CD4-positive, alpha-beta T cell treated with Interleukin-15 for 4 hours (primary cell): ENCODE measurements around the gene HTATSF1.

Experiments used
- DNase-seq: peaks from one replicate; pipeline ENCODE4 v3.0.0-alpha.2; 2020; ENCODE audit warnings: low spot score

Gene HTATSF1

GRCh38 chrX:136497556-136498052 is at the start of gene HTATSF1:
HTATSF1 (plus strand) TSS chrX:136497592; CDS start chrX:136497685, 93 bp downstream.
- no peak for DNase-seq

- no peak for DNase-seq
Measured at GRCh38 chrX:136447968-136448367, 49.4 kb upstream of the HTATSF1 start.

- DNase-seq: no peak
Measured at GRCh38 chrX:136450050-136450830, 47.2 kb upstream of the HTATSF1 start.

GRCh38 chrX:136452614-136453013 is 44.8 kb upstream of the HTATSF1 start:
- DNase-seq: no peak

- no peak for DNase-seq
Measured at GRCh38 chrX:136453114-136453513, 44.3 kb upstream of the HTATSF1 start.

- no peak for DNase-seq
Measured at GRCh38 chrX:136453771-136454170, 43.6 kb upstream of the HTATSF1 start.

GRCh38 chrX:136456133-136456532 is 41.3 kb upstream of the HTATSF1 start:
- DNase-seq: no peak

GRCh38 chrX:136457303-136457917 is 40.0 kb upstream of the HTATSF1 start:
- no peak for DNase-seq

GRCh38 chrX:136464589-136464988 is 32.8 kb upstream of the HTATSF1 start:
- DNase-seq: no peak

GRCh38 chrX:136467303-136467702 is 30.1 kb upstream of the HTATSF1 start:
- DNase-seq: no peak

GRCh38 chrX:136468391-136469103 is 28.8 kb upstream of the HTATSF1 start:
- DNase-seq: no peak

GRCh38 chrX:136473663-136474062 is 23.7 kb upstream of the HTATSF1 start:
- DNase-seq: no peak

- DNase-seq: no peak
Measured at GRCh38 chrX:136475236-136475635, 22.2 kb upstream of the HTATSF1 start.

- DNase-seq: no peak
Measured at GRCh38 chrX:136476501-136476900, 20.9 kb upstream of the HTATSF1 start.

GRCh38 chrX:136477026-136477425 is 20.4 kb upstream of the HTATSF1 start:
- DNase-seq: no peak

- no peak for DNase-seq
Measured at GRCh38 chrX:136480383-136480782, 17.0 kb upstream of the HTATSF1 start.

GRCh38 chrX:136487647-136488046 is 9.7 kb upstream of the HTATSF1 start, which contains the start of gene BRS3:
BRS3 (plus strand) TSS chrX:136487947; CDS start chrX:136488115, 168 bp downstream.
- DNase-seq: no peak

- DNase-seq: no peak
Measured at GRCh38 chrX:136488706-136489105, 8.7 kb upstream of the HTATSF1 start.

- DNase-seq: no peak
Measured at GRCh38 chrX:136491832-136492231, 5.6 kb upstream of the HTATSF1 start.

- DNase-seq: no peak
Measured at GRCh38 chrX:136493011-136493410, 4.4 kb upstream of the HTATSF1 start.

- no peak for DNase-seq
Measured at GRCh38 chrX:136495043-136495442, 2.3 kb upstream of the HTATSF1 start.

- no peak for DNase-seq
Measured at GRCh38 chrX:136496186-136496763, 1.1 kb upstream of the HTATSF1 start.
